Activated B cell treated with CpG ODN at 0.5 μM for 24 hours (primary cell): ENCODE results near the gene CACNA2D3. TPM values are rescaled to one million over a fixed set of nuclear protein-coding genes. Genes with fewer than 3 reads are reported as not detected.

Source experiments
- ATAC-seq: fragments of 200-7000 bp; cut with Tn5 transposase; one replicate; pipeline ENCODE4 v1.10.0; 2021; ENCODE audit warnings: low read depth, mild to moderate bottlenecking, moderate library complexity
- CTCF ChIA-PET: fragments of 350-600 bp; sonication (Branson Sonifier 250); formaldehyde crosslinking; loops from one replicate; lab custom pipeline; 2021; ENCODE audit warnings: antibody characterized with exemption; lab: Charles Lee
- POLR2A ChIA-PET: fragments of 350-600 bp; sonication (Branson Sonifier 250); formaldehyde crosslinking; loops from one replicate; lab custom pipeline; 2021; ENCODE audit warnings: antibody characterized with exemption; lab: Charles Lee
- DNase-seq: peaks from one replicate; pipeline ENCODE4 v3.0.0; 2022
- H3K27ac Mint-ChIP-seq: one replicate; pipeline ENCODE4 v1.8.0; 2020; ENCODE audit warnings: mixed read lengths
- H3K27me3 Mint-ChIP-seq: one replicate; pipeline ENCODE4 v1.8.0; 2021; ENCODE audit warnings: mixed read lengths
- H3K36me3 Mint-ChIP-seq: one replicate; pipeline ENCODE4 v1.8.0; 2021; ENCODE audit warnings: low read depth, mixed read lengths
- H3K4me1 Mint-ChIP-seq: one replicate; pipeline ENCODE4 v1.8.0; 2021; ENCODE audit warnings: mixed read lengths
- H3K4me3 Mint-ChIP-seq: one replicate; pipeline ENCODE4 v1.8.0; 2020; ENCODE audit warnings: mild to moderate bottlenecking, mixed read lengths
- H3K9me3 Mint-ChIP-seq: one replicate; pipeline ENCODE4 v1.8.0; 2020; ENCODE audit warnings: mixed read lengths
- CTCF ChIP-seq: fragments of 200-600 bp; IDR thresholded peaks from one replicate; pipeline ENCODE4 v1.8.0; 2022; ENCODE audit warnings: antibody characterized with exemption, mild to moderate bottlenecking
- intact Hi-C: fragments of 100-400 bp; cut with micrococcal nuclease; formaldehyde crosslinking; loops from one replicate; pipeline ENCODE4 v1.15.1; 2024
- total RNA-seq: library from RNA; stranded (reverse); gene quantifications from 2 replicates; pipeline ENCODE4 v1.2.3, GENCODE V29; 2022

Gene CACNA2D3
- total RNA-seq, 1 donor from 2014 or later = not detected

- no peak for TF ChIP-seq CTCF
- intact Hi-C loops = no loop called here
- H3K4me1 Mint-ChIP-seq = no peaks in the 10 kb centered on the region
- H3K27me3 Mint-ChIP-seq = no peaks in the 10 kb centered on the region
- POLR2A ChIA-PET = no interaction called here
- no peak for DNase-seq
- CTCF ChIA-PET = no interaction called here
- H3K27ac Mint-ChIP-seq = no peak overlapping the region
- H3K4me3 Mint-ChIP-seq = no peak overlapping the region
- peaks cover 4% of the 10 kb centered on the region for H3K9me3 Mint-ChIP-seq
- ATAC-seq = no peak
- H3K36me3 Mint-ChIP-seq = no peaks in the 10 kb centered on the region
These were observed 471.3 kb downstream of the CACNA2D3 start for GRCh38 chr3:54593653-54594052.

- Mint-ChIP-seq H3K4me3 (no peak overlapping the region), H3K9me3 (peaks cover 4% of the 10 kb centered on the region), H3K27me3 (no peaks in the 10 kb centered on the region), H3K27ac (no peak overlapping the region), H3K36me3 (no peaks in the 10 kb centered on the region), H3K4me1 (no peaks in the 10 kb centered on the region)
- DNase-seq (no peak), ATAC-seq (no peak)
- no peak for TF ChIP-seq CTCF
- CTCF ChIA-PET = no interaction called here
- intact Hi-C loops = no loop called here
- POLR2A ChIA-PET = no interaction called here
These were observed 473.7 kb downstream of the CACNA2D3 start for GRCh38 chr3:54596087-54596486.

GRCh38 chr3:54599716-54600115 lies 477.4 kb downstream of the CACNA2D3 start:
- no peaks in the 10 kb centered on the region for H3K36me3 Mint-ChIP-seq
- ChIA-PET POLR2A (no interaction called here), CTCF (no interaction called here)
- DNase-seq (no peak), ATAC-seq (no peak)
- H3K9me3 Mint-ChIP-seq = peaks cover 4% of the 10 kb centered on the region
- no peak overlapping the region for H3K27ac Mint-ChIP-seq
- no peak overlapping the region for H3K4me3 Mint-ChIP-seq
- no peaks in the 10 kb centered on the region for H3K27me3 Mint-ChIP-seq
- intact Hi-C loops = no loop called here
- no peak for TF ChIP-seq CTCF
- no peaks in the 10 kb centered on the region for H3K4me1 Mint-ChIP-seq

GRCh38 chr3:54600441-54601204 lies 478.3 kb downstream of the CACNA2D3 start:
- no peaks in the 10 kb centered on the region for H3K36me3 Mint-ChIP-seq
- DNase-seq (no peak), ATAC-seq (no peak)
- no peaks in the 10 kb centered on the region for H3K4me1 Mint-ChIP-seq
- CTCF ChIA-PET = no interaction called here
- H3K9me3 Mint-ChIP-seq = peaks cover 4% of the 10 kb centered on the region
- no peaks in the 10 kb centered on the region for H3K27me3 Mint-ChIP-seq
- POLR2A ChIA-PET = no interaction called here
- no peak overlapping the region for H3K4me3 Mint-ChIP-seq
- no peak for TF ChIP-seq CTCF
- H3K27ac Mint-ChIP-seq = no peak overlapping the region
- intact Hi-C loops = no loop called here

GRCh38 chr3:54604495-54604894 lies 482.1 kb downstream of the CACNA2D3 start:
- no peak for ATAC-seq
- DNase-seq = no peak
- ChIA-PET POLR2A (no interaction called here), CTCF (no interaction called here)
- Mint-ChIP-seq H3K4me3 (no peak overlapping the region), H3K9me3 (peaks cover 7% of the 10 kb centered on the region), H3K27me3 (no peaks in the 10 kb centered on the region), H3K36me3 (no peaks in the 10 kb centered on the region), H3K4me1 (no peaks in the 10 kb centered on the region), H3K27ac (no peak overlapping the region)
- intact Hi-C loops = no loop called here
- no peak for TF ChIP-seq CTCF
